ENCODE data around the gene PDE8B. TPM values are rescaled to one million over a fixed set of nuclear protein-coding genes. Genes with fewer than 3 reads are reported as not detected.
A peak's percentile ranks its signal among the peaks of the same experiment; 100 is the strongest.
"Not testable (repeated sequence)": the region's sequence is repeated elsewhere in the genome, so short reads cannot be mapped to it uniquely, and the experiment has no call there.

PDE8B gene
- total RNA-seq, 1 experiment from 2014 or later, result 0.86 TPM

GRCh38 chr5:77376609-77377300 is 166.3 kb downstream of the PDE8B start:
- Histone ChIP-seq H3K4me1 (peaks cover 27% of the 10 kb centered on the region), H3K4me3 (ENCODE audit: low read depth, low read length) (no peak overlapping the region), H3K36me3 (ENCODE audit: control insufficient read depth, insufficient read depth, low read length) (no peaks in the 10 kb centered on the region), H3K27me3 (replicated peaks; ENCODE audit: control insufficient read depth, insufficient read depth, low read length) (no peaks in the 10 kb centered on the region), H3K9me3 (no peaks in the 10 kb centered on the region)
- DNase-seq, result no peak
- no peak overlapping the region for H3K27ac Mint-ChIP-seq (ENCODE audit: unreplicated experiment)
- no peak overlapping the region for H3K4me3 Mint-ChIP-seq (ENCODE audit: unreplicated experiment)
- peaks cover 30% of the 10 kb centered on the region for H3K4me1 Mint-ChIP-seq (ENCODE audit: low read depth, unreplicated experiment)
- no peaks in the 10 kb centered on the region for H3K36me3 Mint-ChIP-seq (ENCODE audit: insufficient read depth, unreplicated experiment)
- CTCF ChIA-PET, result no interaction called here
- no peaks in the 10 kb centered on the region for H3K9me3 Mint-ChIP-seq (ENCODE audit: unreplicated experiment)
- H3K27me3 Mint-ChIP-seq (ENCODE audit: insufficient read depth, unreplicated experiment), result no peaks in the 10 kb centered on the region
- no TSS peak for BruUV-seq (replicated peaks)
- intact Hi-C loops (cut with micrococcal nuclease; ENCODE audit: unreplicated experiment), result no loop called here
- no peak for TF ChIP-seq CTCF (IDR thresholded peaks at IDR 0.05; ENCODE audit: insufficient read depth in 1 of 2, low read depth in 1 of 2, low read length in 1 of 2, severe bottlenecking in 1 of 2, unreplicated experiment in 1 of 2)
- POLR2A ChIA-PET, result no interaction called here

- intact Hi-C loops (cut with micrococcal nuclease; ENCODE audit: unreplicated experiment), result no loop called here
- no peak for DNase-seq
- Mint-ChIP-seq H3K9me3 (ENCODE audit: unreplicated experiment) (no peaks in the 10 kb centered on the region), H3K27me3 (ENCODE audit: insufficient read depth, unreplicated experiment) (no peaks in the 10 kb centered on the region), H3K4me3 (ENCODE audit: unreplicated experiment) (no peak overlapping the region), H3K36me3 (ENCODE audit: insufficient read depth, unreplicated experiment) (no peaks in the 10 kb centered on the region), H3K27ac (ENCODE audit: unreplicated experiment) (no peak overlapping the region), H3K4me1 (ENCODE audit: low read depth, unreplicated experiment) (peaks cover 30% of the 10 kb centered on the region)
- TF ChIP-seq CTCF (IDR thresholded peaks at IDR 0.05; ENCODE audit: insufficient read depth in 1 of 2, low read depth in 1 of 2, low read length in 1 of 2, severe bottlenecking in 1 of 2, unreplicated experiment in 1 of 2), result no peak
- H3K4me1 ChIP-seq, result peaks cover 27% of the 10 kb centered on the region
- H3K36me3 ChIP-seq (ENCODE audit: control insufficient read depth, insufficient read depth, low read length), result no peaks in the 10 kb centered on the region
- H3K4me3 ChIP-seq (ENCODE audit: low read depth, low read length), result no peak overlapping the region
- H3K9me3 ChIP-seq, result no peaks in the 10 kb centered on the region
- ChIA-PET CTCF (interaction anchor here (0.9 kb wide), 1 partner anchor 57 kb away, joined by 4 read pairs; no protein-coding TSS in a partner anchor), POLR2A (interaction anchor here (0.5 kb wide), 1 partner anchor 32 kb away, joined by 4 read pairs; no protein-coding TSS in a partner anchor)
- BruUV-seq (replicated peaks), result no TSS peak
- no peaks in the 10 kb centered on the region for H3K27me3 ChIP-seq (replicated peaks; ENCODE audit: control insufficient read depth, insufficient read depth, low read length)
Observed at GRCh38 chr5:77379558-77380061, 169.1 kb downstream of the PDE8B start.

- H3K27me3 Mint-ChIP-seq (ENCODE audit: insufficient read depth, unreplicated experiment), result no peaks in the 10 kb centered on the region
- no peaks in the 10 kb centered on the region for H3K9me3 ChIP-seq
- H3K4me3 ChIP-seq (ENCODE audit: low read depth, low read length), result no peak overlapping the region
- H3K36me3 Mint-ChIP-seq (ENCODE audit: insufficient read depth, unreplicated experiment), result no peaks in the 10 kb centered on the region
- peak overlapping the region; percentile 11 for H3K27ac Mint-ChIP-seq (ENCODE audit: unreplicated experiment)
- H3K27me3 ChIP-seq (replicated peaks; ENCODE audit: control insufficient read depth, insufficient read depth, low read length), result no peaks in the 10 kb centered on the region
- peaks cover 9% of the 10 kb centered on the region for H3K9me3 Mint-ChIP-seq (ENCODE audit: unreplicated experiment)
- CTCF ChIA-PET, result interaction anchor here (0.9 to 1.2 kb wide), 2 partner anchors 56 to 111 kb away, joined by 3 to 4 read pairs; partner anchors contain the start of gene WDR41
- BruUV-seq (replicated peaks), result no TSS peak
- POLR2A ChIA-PET, result no interaction called here
- H3K4me1 Mint-ChIP-seq (ENCODE audit: low read depth, unreplicated experiment), result peaks cover 30% of the 10 kb centered on the region
- H3K4me3 Mint-ChIP-seq (ENCODE audit: unreplicated experiment), result peak overlapping the region; percentile 8
- H3K36me3 ChIP-seq (ENCODE audit: control insufficient read depth, insufficient read depth, low read length), result no peaks in the 10 kb centered on the region
- no peak for DNase-seq
- intact Hi-C loops (cut with micrococcal nuclease; ENCODE audit: unreplicated experiment), result no loop called here
- no peak for TF ChIP-seq CTCF (IDR thresholded peaks at IDR 0.05; ENCODE audit: insufficient read depth in 1 of 2, low read depth in 1 of 2, low read length in 1 of 2, severe bottlenecking in 1 of 2, unreplicated experiment in 1 of 2)
- peaks cover 27% of the 10 kb centered on the region for H3K4me1 ChIP-seq
Observed at GRCh38 chr5:77380636-77381035, 170.2 kb downstream of the PDE8B start.

GRCh38 chr5:77383336-77383735 is 172.9 kb downstream of the PDE8B start:
- H3K4me3 ChIP-seq (ENCODE audit: low read depth, low read length); H3K36me3 Mint-ChIP-seq (ENCODE audit: insufficient read depth, unreplicated experiment); H3K27me3 Mint-ChIP-seq (ENCODE audit: insufficient read depth, unreplicated experiment); H3K4me3 Mint-ChIP-seq (ENCODE audit: unreplicated experiment); CTCF ChIA-PET; POLR2A ChIA-PET; H3K27me3 ChIP-seq (replicated peaks; ENCODE audit: control insufficient read depth, insufficient read depth, low read length); BruUV-seq (replicated peaks); intact Hi-C loops (cut with micrococcal nuclease; ENCODE audit: unreplicated experiment); H3K36me3 ChIP-seq (ENCODE audit: control insufficient read depth, insufficient read depth, low read length); H3K9me3 ChIP-seq; DNase-seq; H3K27ac Mint-ChIP-seq (ENCODE audit: unreplicated experiment): not testable (repeated sequence)
- peaks cover 21% of the 10 kb centered on the region for H3K9me3 Mint-ChIP-seq (ENCODE audit: unreplicated experiment)
- peaks cover 27% of the 10 kb centered on the region for H3K4me1 ChIP-seq
- peaks cover 38% of the 10 kb centered on the region for H3K4me1 Mint-ChIP-seq (ENCODE audit: low read depth, unreplicated experiment)

- CTCF ChIA-PET, result not testable (repeated sequence)
Observed at GRCh38 chr5:77386340-77386739, 175.9 kb downstream of the PDE8B start.

More at GRCh38 chr5:77386340-77386739, 175.9 kb downstream of the PDE8B start:
- H3K36me3 ChIP-seq (ENCODE audit: control insufficient read depth, insufficient read depth, low read length); H3K9me3 ChIP-seq; H3K4me3 ChIP-seq (ENCODE audit: low read depth, low read length); intact Hi-C loops (cut with micrococcal nuclease; ENCODE audit: unreplicated experiment); H3K4me3 Mint-ChIP-seq (ENCODE audit: unreplicated experiment); DNase-seq; H3K4me1 ChIP-seq; H3K27ac Mint-ChIP-seq (ENCODE audit: unreplicated experiment); POLR2A ChIA-PET; H3K27me3 Mint-ChIP-seq (ENCODE audit: insufficient read depth, unreplicated experiment); BruUV-seq (replicated peaks); H3K36me3 Mint-ChIP-seq (ENCODE audit: insufficient read depth, unreplicated experiment); H3K27me3 ChIP-seq (replicated peaks; ENCODE audit: control insufficient read depth, insufficient read depth, low read length): not testable (repeated sequence)
- H3K9me3 Mint-ChIP-seq (ENCODE audit: unreplicated experiment), result peaks cover 21% of the 10 kb centered on the region
- H3K4me1 Mint-ChIP-seq (ENCODE audit: low read depth, unreplicated experiment), result peaks cover 15% of the 10 kb centered on the region

Data from Caco-2 (cell line).